ENCODE data around the gene GNB1L. TPM values are rescaled to one million over a fixed set of nuclear protein-coding genes. Genes with fewer than 3 reads are reported as not detected.

The GNB1L gene
- total RNA-seq, 1 experiment from 2014 or later = 27.0 TPM

DNA sequence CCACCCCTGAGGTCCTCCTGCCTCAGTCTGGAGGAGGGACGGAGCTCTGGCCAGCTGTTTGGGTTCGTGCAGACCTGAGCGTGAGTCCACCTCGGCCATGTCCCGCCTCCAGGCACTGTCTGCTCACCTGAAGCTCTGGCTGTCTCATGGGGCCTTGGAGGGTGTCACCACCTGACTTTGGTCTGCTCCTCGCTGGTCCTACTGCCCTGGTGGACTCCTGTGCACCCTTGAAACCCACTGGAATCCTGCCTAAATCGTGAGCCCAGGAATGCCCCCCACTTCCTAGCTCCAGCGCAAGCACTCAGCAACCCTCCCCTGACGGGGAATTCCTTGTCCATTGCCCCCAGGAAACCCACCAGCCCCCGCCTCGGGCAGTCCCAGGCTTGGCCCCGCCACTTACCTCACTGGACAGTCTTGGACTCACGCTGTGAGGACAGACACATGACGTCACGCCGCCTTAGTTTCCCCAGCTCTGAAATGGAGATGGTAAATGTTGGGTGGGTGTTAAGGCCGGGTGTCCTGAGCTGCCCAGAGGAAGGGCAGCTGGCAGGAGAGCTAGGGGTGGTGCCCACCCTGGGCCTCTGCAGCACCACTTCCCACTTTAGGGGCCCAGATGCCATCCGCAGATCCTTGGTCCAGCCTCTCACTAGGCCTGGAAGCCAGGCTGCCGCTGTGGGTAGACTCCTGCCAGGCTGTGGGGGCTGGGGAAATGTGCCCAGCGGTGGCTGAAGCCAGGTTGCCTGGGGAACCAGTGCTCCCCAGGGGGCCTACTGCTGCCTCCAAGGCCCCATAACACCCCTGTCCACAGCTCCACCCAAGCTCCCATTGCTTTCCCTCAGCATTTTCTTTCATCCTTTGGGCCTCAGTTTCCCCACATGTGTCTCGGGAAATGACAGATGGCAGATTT, 112.3 kb downstream of the GNB1L start:
- BruUV-seq (replicated peaks) = no TSS peak
- Histone ChIP-seq H3F3A (ENCODE audit: low read length, unreplicated experiment) (no peaks in the 10 kb centered on the region), H3K36me3 (ENCODE audit: low read depth, low read length) (no peaks in the 10 kb centered on the region), H3K27ac (ENCODE audit: low read length) (no peak overlapping the region), H3K9me2 (replicated peaks; ENCODE audit: low read length) (no peaks in the 10 kb centered on the region), H3K9me3 (ENCODE audit: low read length) (no peaks in the 10 kb centered on the region), H2AFZ (ENCODE audit: low read length) (no peak overlapping the region), H3K4me3 (ENCODE audit: low read length) (no peak overlapping the region), H3K4me2 (ENCODE audit: low read length) (no peak overlapping the region), H3K9ac (ENCODE audit: low read length) (no peak overlapping the region), H3K4me1 (ENCODE audit: insufficient read depth, low read length) (no peaks in the 10 kb centered on the region), H4K20me1 (ENCODE audit: low read length) (no peaks in the 10 kb centered on the region), H3K27me3 (ENCODE audit: low read length) (no peaks in the 10 kb centered on the region), H3K79me2 (ENCODE audit: low read length) (no peaks in the 10 kb centered on the region)
- ATAC-seq (no peak), DNase-seq (no peak)
- TF ChIP-seq, protein P1, sequence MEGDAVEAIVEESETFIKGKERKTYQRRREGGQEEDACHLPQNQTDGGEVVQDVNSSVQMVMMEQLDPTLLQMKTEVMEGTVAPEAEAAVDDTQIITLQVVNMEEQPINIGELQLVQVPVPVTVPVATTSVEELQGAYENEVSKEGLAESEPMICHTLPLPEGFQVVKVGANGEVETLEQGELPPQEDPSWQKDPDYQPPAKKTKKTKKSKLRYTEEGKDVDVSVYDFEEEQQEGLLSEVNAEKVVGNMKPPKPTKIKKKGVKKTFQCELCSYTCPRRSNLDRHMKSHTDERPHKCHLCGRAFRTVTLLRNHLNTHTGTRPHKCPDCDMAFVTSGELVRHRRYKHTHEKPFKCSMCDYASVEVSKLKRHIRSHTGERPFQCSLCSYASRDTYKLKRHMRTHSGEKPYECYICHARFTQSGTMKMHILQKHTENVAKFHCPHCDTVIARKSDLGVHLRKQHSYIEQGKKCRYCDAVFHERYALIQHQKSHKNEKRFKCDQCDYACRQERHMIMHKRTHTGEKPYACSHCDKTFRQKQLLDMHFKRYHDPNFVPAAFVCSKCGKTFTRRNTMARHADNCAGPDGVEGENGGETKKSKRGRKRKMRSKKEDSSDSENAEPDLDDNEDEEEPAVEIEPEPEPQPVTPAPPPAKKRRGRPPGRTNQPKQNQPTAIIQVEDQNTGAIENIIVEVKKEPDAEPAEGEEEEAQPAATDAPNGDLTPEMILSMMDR (conservative IDR thresholded peaks at IDR 0.05; ENCODE audit: low read depth, low read length) = no peak
- TF ChIP-seq EZH2phosphoT487 (IDR thresholded peaks at IDR 0.05; ENCODE audit: borderline replicate concordance, low read length) = no peak
- intact Hi-C loops (cut with micrococcal nuclease) = no loop called here
- ChIA-PET CTCF (no interaction called here), POLR2A (ENCODE audit: unreplicated experiment) (no interaction called here)

DNA sequence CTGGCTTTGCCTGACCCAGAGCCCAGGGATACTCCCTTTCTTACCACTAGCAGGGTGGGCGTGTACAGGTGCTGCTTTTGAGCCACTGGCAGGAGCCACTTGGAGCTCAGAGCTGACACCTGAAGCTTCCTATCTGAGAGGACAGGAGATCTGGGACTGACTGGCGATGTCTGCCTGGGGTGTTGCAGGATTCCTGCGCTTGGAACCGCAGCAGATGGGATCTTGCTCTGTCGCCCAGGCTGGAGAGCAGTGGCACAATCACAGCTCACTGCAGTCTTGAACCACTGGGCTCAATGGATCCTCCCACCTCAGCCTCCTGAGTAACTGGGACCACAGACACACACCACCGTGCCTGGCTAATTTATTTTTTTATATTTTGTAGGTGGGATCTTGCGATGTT, 113.6 kb downstream of the GNB1L start:
- no peak for ATAC-seq
- intact Hi-C loops (cut with micrococcal nuclease) = no loop called here
- Histone ChIP-seq H3K27ac (ENCODE audit: low read length) (no peak overlapping the region), H3F3A (ENCODE audit: low read length, unreplicated experiment) (no peaks in the 10 kb centered on the region), H3K27me3 (ENCODE audit: low read length) (no peaks in the 10 kb centered on the region), H3K4me1 (ENCODE audit: insufficient read depth, low read length) (no peaks in the 10 kb centered on the region), H3K9ac (ENCODE audit: low read length) (no peak overlapping the region), H3K4me3 (ENCODE audit: low read length) (no peak overlapping the region), H3K9me3 (ENCODE audit: low read length) (no peaks in the 10 kb centered on the region), H4K20me1 (ENCODE audit: low read length) (no peaks in the 10 kb centered on the region), H3K79me2 (ENCODE audit: low read length) (no peaks in the 10 kb centered on the region), H2AFZ (ENCODE audit: low read length) (no peak overlapping the region), H3K4me2 (ENCODE audit: low read length) (no peak overlapping the region), H3K36me3 (ENCODE audit: low read depth, low read length) (no peaks in the 10 kb centered on the region), H3K9me2 (replicated peaks; ENCODE audit: low read length) (no peaks in the 10 kb centered on the region)
- DNase-seq = no peak
- ChIA-PET CTCF (no interaction called here), POLR2A (ENCODE audit: unreplicated experiment) (no interaction called here)
- no TSS peak for BruUV-seq (replicated peaks)
- TF ChIP-seq, protein P1 (conservative IDR thresholded peaks at IDR 0.05; ENCODE audit: low read depth, low read length) = no peak
- TF ChIP-seq EZH2phosphoT487 (IDR thresholded peaks at IDR 0.05; ENCODE audit: borderline replicate concordance, low read length) = no peak
- TF ChIP-seq EZH2 (IDR thresholded peaks at IDR 0.05; ENCODE audit: low read length, unreplicated experiment) = no peak

DNA sequence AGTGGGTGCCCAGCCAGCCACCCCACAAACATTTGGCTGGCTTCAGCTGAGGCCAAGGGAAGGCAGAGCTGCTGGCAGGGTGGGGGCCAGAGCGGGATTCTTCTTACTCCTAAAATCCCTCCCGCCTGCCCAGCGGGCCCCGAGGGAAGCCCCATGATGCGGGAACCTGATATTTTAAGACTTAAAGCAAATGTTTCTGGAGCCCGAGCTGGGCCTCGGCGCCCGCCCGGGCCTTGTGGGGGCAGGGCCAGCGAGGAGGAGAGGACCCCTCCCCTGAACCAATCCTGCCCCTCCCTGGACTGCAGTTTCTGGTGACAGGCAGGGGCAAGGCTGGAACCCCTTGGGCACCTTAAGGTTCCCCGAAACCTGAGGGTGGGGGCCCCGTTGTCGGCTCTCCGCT, 114.1 kb downstream of the GNB1L start:
- H3F3A ChIP-seq (ENCODE audit: low read length, unreplicated experiment) = no peaks in the 10 kb centered on the region
- no peak overlapping the region for H2AFZ ChIP-seq (ENCODE audit: low read length)
- H3K9me2 ChIP-seq (replicated peaks; ENCODE audit: low read length) = no peaks in the 10 kb centered on the region
- no peak overlapping the region for H3K27ac ChIP-seq (ENCODE audit: low read length)
- H3K9me3 ChIP-seq (ENCODE audit: low read length) = no peaks in the 10 kb centered on the region
- no peaks in the 10 kb centered on the region for H4K20me1 ChIP-seq (ENCODE audit: low read length)
- no peaks in the 10 kb centered on the region for H3K4me1 ChIP-seq (ENCODE audit: insufficient read depth, low read length)
- no peak overlapping the region for H3K9ac ChIP-seq (ENCODE audit: low read length)
- TF ChIP-seq, protein P1 (conservative IDR thresholded peaks at IDR 0.05; ENCODE audit: low read depth, low read length) = no peak
- no peak for TF ChIP-seq EZH2phosphoT487 (IDR thresholded peaks at IDR 0.05; ENCODE audit: borderline replicate concordance, low read length)
- no peak for TF ChIP-seq EZH2 (IDR thresholded peaks at IDR 0.05; ENCODE audit: low read length, unreplicated experiment)
- H3K79me2 ChIP-seq (ENCODE audit: low read length) = no peaks in the 10 kb centered on the region
- no peak overlapping the region for H3K4me3 ChIP-seq (ENCODE audit: low read length)
- no peak overlapping the region for H3K4me2 ChIP-seq (ENCODE audit: low read length)
- CTCF ChIA-PET = no interaction called here
- no peaks in the 10 kb centered on the region for H3K27me3 ChIP-seq (ENCODE audit: low read length)
- intact Hi-C loops (cut with micrococcal nuclease) = no loop called here
- POLR2A ChIA-PET (ENCODE audit: unreplicated experiment) = no interaction called here
- ATAC-seq = no peak
- no peak for DNase-seq
- H3K36me3 ChIP-seq (ENCODE audit: low read depth, low read length) = no peaks in the 10 kb centered on the region
- BruUV-seq (replicated peaks) = no TSS peak
